Liver (tissue), 9 donors: Measurements from ENCODE around the gene TYSND1. TPM values are rescaled to one million over a fixed set of nuclear protein-coding genes. Genes with fewer than 3 reads are reported as not detected.

Source experiments
- DNase-seq: peaks from one replicate; pipeline ENCODE4 v3.0.0-alpha.2; 2017; ENCODE audit warnings: low spot score
- H3K27ac ChIP-seq, 2 donors: one replicate each; pipeline ENCODE4 v1.7.0; 2013; ENCODE audit warnings: inconsistent platforms in 2 of 2, low read length in 2 of 2, control low read depth in 1 of 2, low read depth in 1 of 2, mild to moderate bottlenecking in 1 of 2
- H3K27me3 ChIP-seq, 4 donors: one replicate each; pipeline versions ENCODE4 v1.6.1 to v1.7.0; 2013; ENCODE audit warnings: low read length in 3 of 4, inconsistent platforms in 1 of 4, mild to moderate bottlenecking in 1 of 4, moderate library complexity in 1 of 4; ENCODE audit not compliant: control insufficient read depth in 4 of 4, insufficient read depth in 4 of 4
- H3K36me3 ChIP-seq, 4 donors: one replicate each; pipeline versions ENCODE4 v1.6.1 to v1.7.0; 2013; ENCODE audit warnings: low read length in 3 of 4, mild to moderate bottlenecking in 3 of 4, low read depth in 1 of 4, moderate library complexity in 1 of 4; ENCODE audit not compliant: control insufficient read depth in 4 of 4, insufficient read depth in 3 of 4
- H3K4me1 ChIP-seq, 4 donors: one replicate each; pipeline versions ENCODE4 v1.6.1 to v1.7.0; 2013; ENCODE audit warnings: low read length in 3 of 4, mild to moderate bottlenecking in 3 of 4, moderate library complexity in 1 of 4; ENCODE audit not compliant: control insufficient read depth in 4 of 4, insufficient read depth in 4 of 4
- H3K4me3 ChIP-seq, 3 donors: one replicate each; pipeline versions ENCODE4 v1.6.1 to v1.7.0; 2013; ENCODE audit warnings: low read length in 3 of 3, control low read depth in 1 of 3, low read depth in 1 of 3, mild to moderate bottlenecking in 1 of 3
- H3K9ac ChIP-seq, 2 donors: one replicate each; pipeline ENCODE4 v1.7.0; 2013; ENCODE audit warnings: low read length in 2 of 2, mild to moderate bottlenecking in 2 of 2, moderate library complexity in 2 of 2, control low read depth in 1 of 2, low read depth in 1 of 2
- H3K9me3 ChIP-seq, 4 donors: one replicate each; pipeline versions ENCODE4 v1.6.1 to v1.7.0; 2013; ENCODE audit warnings: low read length in 3 of 4; ENCODE audit not compliant: control insufficient read depth in 4 of 4
- EGR1 ChIP-seq, 2 donors: IDR thresholded peaks; 2 replicates each; pipeline ENCODE4 v1.6.1; 2016 to 2018; ENCODE audit warnings: antibody characterized with exemption in 2 of 2, low read depth in 2 of 2
- FOXA1 ChIP-seq: IDR thresholded peaks from 2 replicates; pipeline ENCODE4 v1.6.1; 2016; ENCODE audit warnings: antibody characterized with exemption
- FOXA2 ChIP-seq: IDR thresholded peaks from 2 replicates; pipeline ENCODE4 v1.6.1; 2016; ENCODE audit warnings: antibody characterized with exemption
- GABPA ChIP-seq, 2 donors: IDR thresholded peaks in 1 of 2; conservative IDR thresholded peaks in 1 of 2; 2 replicates each; pipeline ENCODE4 v1.6.1; 2016; ENCODE audit warnings: antibody characterized with exemption in 2 of 2, mild to moderate bottlenecking in 1 of 2, moderate library complexity in 1 of 2
- HNF4A ChIP-seq, 2 donors: conservative IDR thresholded peaks; 2 replicates each; pipeline ENCODE4 v1.6.1; 2016; ENCODE audit warnings: antibody characterized with exemption in 2 of 2, mild to moderate bottlenecking in 2 of 2
- HNF4G ChIP-seq: IDR thresholded peaks from 2 replicates; pipeline ENCODE4 v1.6.1; 2016; ENCODE audit warnings: antibody characterized with exemption
- JUND ChIP-seq, 2 donors: IDR thresholded peaks; 2 replicates each; pipeline ENCODE4 v1.6.1; 2016; ENCODE audit warnings: antibody characterized with exemption in 2 of 2
- NR2F2 ChIP-seq: IDR thresholded peaks from 2 replicates; pipeline ENCODE4 v1.6.1; 2016; ENCODE audit warnings: antibody characterized with exemption
- RAD21 ChIP-seq, 2 donors: IDR thresholded peaks; 2 replicates each; pipeline ENCODE4 v1.6.1; 2016; ENCODE audit warnings: antibody characterized with exemption in 2 of 2, mild to moderate bottlenecking in 2 of 2
- RXRA ChIP-seq, 2 donors: IDR thresholded peaks; 2 replicates each; pipeline ENCODE4 v1.6.1; 2017 to 2018; ENCODE audit warnings: antibody characterized with exemption in 2 of 2, mild to moderate bottlenecking in 1 of 2
- SP1 ChIP-seq: IDR thresholded peaks from 2 replicates; pipeline ENCODE4 v1.6.1; 2018; ENCODE audit warnings: antibody characterized with exemption, mild to moderate bottlenecking
- TAF1 ChIP-seq: conservative IDR thresholded peaks from 2 replicates; pipeline ENCODE4 v1.6.1; 2016; ENCODE audit warnings: antibody characterized with exemption, mild to moderate bottlenecking
- YY1 ChIP-seq: IDR thresholded peaks from 2 replicates; pipeline ENCODE4 v1.6.1; 2016; ENCODE audit warnings: antibody characterized with exemption, mild to moderate bottlenecking
- WGBS: extraction: QIAGEN DNeasy Blood & Tissue Kit; methylation state at CpG from one replicate; pipeline ENCODE4 v1.1.7; 2013; 5-methylcytosine and 5-hydroxymethylcytosine counted together
- polyA plus RNA-seq, 2 donors: library from polyadenylated mRNA; stranded (reverse) in 1 of 2; unstranded in 1 of 2; fragments of 200-250 nt in 1 of 2; fragments of >200 nt in 1 of 2; fragmentation: Nextera tagmentation in 1 of 2; extraction: Ambion mirVana in 1 of 2; gene quantifications; one replicate each; pipeline versions ENCODE4 v1.2.1 to v1.2.3, GENCODE V29; 2013 to 2015
- total RNA-seq, 2 donors: library from RNA; depleted of rRNA; stranded (reverse); fragments of >200 nt; gene quantifications; one replicate each; pipeline ENCODE4 v1.2.3, GENCODE V29; 2014
- TF ChIP-seq, protein P1 (sequence below): IDR thresholded peaks from 2 replicates; pipeline ENCODE4 v1.6.1; 2016; ENCODE audit warnings: antibody characterized with exemption
- TF ChIP-seq, protein P2 (sequence below): IDR thresholded peaks from 2 replicates; pipeline ENCODE4 v1.6.1; 2016; ENCODE audit warnings: antibody characterized with exemption
- TF ChIP-seq, protein P3 (sequence below): IDR thresholded peaks from 2 replicates; pipeline ENCODE4 v1.6.1; 2016; ENCODE audit warnings: antibody characterized with exemption, mild to moderate bottlenecking
- TF ChIP-seq, protein P4 (sequence below): IDR thresholded peaks from 2 replicates; pipeline ENCODE4 v1.6.1; 2016; ENCODE audit warnings: antibody characterized with exemption
- TF ChIP-seq, protein P5 (sequence below): fragments of 150-350 bp; IDR thresholded peaks from 2 replicates; pipeline ENCODE4 v1.5.1; 2017; ENCODE audit warnings: improper control_type of control experiment, low read depth, low read length; ENCODE audit not compliant: missing input control
- donor health status: healthy.
- donor health status: healthy.
- donor health status: healthy.
- donor health status: healthy.
- donor health status: healthy.

TYSND1 gene
- total and polyA plus RNA-seq, 4 donors, result 3.9 to 11.3 (median 7.2) TPM

DNA sequence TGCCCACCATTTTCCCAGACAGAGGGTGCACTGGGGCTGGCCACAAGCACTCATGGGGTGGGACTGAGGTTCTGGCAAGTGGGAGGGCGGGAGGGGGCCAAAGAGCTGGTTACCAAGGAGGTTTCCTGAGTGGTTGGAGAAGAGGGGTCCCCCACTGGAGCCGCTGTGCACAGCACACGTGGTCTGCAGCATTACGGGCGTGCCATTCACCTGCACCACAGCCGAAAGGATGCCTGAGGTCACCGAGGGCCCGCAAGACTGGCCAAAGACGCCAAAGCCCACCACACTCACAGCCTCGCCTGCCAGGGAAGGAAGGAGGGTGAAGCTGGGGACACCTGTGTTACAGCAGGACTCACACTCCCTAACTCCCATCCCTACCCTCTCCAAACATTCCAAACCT, 3.9 kb downstream of the TYSND1 start:
- no peak for DNase-seq

DNA sequence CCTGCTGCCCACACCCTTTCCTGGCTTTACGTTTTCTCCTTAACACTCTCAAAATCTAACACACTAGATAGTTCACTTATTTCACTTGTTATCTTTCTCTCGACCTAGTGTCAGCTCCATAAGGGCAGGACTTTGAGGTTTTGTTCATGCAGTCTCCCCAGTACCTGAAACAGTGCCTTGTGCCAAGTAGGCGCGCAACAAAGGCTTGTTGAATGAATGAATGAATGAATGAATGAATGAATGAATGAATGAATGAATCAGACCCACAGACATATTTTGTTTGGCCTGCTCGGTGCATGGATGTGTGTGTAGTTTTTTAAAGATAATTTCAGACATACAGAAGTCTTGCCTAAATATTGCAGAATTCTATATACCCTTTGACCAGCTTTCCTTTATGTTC, 6.2 kb downstream of the TYSND1 start:
- no peak for DNase-seq
- 83% methylated on average over 5 of the region's 5 CpGs for WGBS
- no peak overlapping the region for H3K4me3 ChIP-seq
- TF ChIP-seq TAF1, result no peak
- TF ChIP-seq RAD21 (IDR thresholded peaks at IDR 0.05), result no peak
- TF ChIP-seq JUND (IDR thresholded peaks at IDR 0.05), result no peak
- no peak for TF ChIP-seq NR2F2
- TF ChIP-seq, protein P1, sequence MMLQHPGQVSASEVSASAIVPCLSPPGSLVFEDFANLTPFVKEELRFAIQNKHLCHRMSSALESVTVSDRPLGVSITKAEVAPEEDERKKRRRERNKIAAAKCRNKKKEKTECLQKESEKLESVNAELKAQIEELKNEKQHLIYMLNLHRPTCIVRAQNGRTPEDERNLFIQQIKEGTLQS, result no peak
- no peak for TF ChIP-seq FOXA2
- TF ChIP-seq EGR1 (IDR thresholded peaks at IDR 0.05; ENCODE audit: low read depth in 2 of 2), result no peak
- TF ChIP-seq GABPA (IDR thresholded peaks at IDR 0.05 in 1 of 2, conservative IDR thresholded peaks at IDR 0.05 in 1 of 2), result no peak
- no peak for TF ChIP-seq HNF4G
- TF ChIP-seq, protein P2, sequence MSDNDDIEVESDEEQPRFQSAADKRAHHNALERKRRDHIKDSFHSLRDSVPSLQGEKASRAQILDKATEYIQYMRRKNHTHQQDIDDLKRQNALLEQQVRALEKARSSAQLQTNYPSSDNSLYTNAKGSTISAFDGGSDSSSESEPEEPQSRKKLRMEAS, result no peak
- no peak for TF ChIP-seq RXRA (IDR thresholded peaks at IDR 0.05)
- TF ChIP-seq SP1, result no peak
- TF ChIP-seq, protein P3, sequence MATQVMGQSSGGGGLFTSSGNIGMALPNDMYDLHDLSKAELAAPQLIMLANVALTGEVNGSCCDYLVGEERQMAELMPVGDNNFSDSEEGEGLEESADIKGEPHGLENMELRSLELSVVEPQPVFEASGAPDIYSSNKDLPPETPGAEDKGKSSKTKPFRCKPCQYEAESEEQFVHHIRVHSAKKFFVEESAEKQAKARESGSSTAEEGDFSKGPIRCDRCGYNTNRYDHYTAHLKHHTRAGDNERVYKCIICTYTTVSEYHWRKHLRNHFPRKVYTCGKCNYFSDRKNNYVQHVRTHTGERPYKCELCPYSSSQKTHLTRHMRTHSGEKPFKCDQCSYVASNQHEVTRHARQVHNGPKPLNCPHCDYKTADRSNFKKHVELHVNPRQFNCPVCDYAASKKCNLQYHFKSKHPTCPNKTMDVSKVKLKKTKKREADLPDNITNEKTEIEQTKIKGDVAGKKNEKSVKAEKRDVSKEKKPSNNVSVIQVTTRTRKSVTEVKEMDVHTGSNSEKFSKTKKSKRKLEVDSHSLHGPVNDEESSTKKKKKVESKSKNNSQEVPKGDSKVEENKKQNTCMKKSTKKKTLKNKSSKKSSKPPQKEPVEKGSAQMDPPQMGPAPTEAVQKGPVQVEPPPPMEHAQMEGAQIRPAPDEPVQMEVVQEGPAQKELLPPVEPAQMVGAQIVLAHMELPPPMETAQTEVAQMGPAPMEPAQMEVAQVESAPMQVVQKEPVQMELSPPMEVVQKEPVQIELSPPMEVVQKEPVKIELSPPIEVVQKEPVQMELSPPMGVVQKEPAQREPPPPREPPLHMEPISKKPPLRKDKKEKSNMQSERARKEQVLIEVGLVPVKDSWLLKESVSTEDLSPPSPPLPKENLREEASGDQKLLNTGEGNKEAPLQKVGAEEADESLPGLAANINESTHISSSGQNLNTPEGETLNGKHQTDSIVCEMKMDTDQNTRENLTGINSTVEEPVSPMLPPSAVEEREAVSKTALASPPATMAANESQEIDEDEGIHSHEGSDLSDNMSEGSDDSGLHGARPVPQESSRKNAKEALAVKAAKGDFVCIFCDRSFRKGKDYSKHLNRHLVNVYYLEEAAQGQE, result no peak
- TF ChIP-seq, protein P4, sequence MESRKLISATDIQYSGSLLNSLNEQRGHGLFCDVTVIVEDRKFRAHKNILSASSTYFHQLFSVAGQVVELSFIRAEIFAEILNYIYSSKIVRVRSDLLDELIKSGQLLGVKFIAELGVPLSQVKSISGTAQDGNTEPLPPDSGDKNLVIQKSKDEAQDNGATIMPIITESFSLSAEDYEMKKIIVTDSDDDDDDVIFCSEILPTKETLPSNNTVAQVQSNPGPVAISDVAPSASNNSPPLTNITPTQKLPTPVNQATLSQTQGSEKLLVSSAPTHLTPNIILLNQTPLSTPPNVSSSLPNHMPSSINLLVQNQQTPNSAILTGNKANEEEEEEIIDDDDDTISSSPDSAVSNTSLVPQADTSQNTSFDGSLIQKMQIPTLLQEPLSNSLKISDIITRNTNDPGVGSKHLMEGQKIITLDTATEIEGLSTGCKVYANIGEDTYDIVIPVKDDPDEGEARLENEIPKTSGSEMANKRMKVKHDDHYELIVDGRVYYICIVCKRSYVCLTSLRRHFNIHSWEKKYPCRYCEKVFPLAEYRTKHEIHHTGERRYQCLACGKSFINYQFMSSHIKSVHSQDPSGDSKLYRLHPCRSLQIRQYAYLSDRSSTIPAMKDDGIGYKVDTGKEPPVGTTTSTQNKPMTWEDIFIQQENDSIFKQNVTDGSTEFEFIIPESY, result no peak
- TF ChIP-seq FOXA1, result no peak
- no peak for TF ChIP-seq YY1
- TF ChIP-seq, protein P5, sequence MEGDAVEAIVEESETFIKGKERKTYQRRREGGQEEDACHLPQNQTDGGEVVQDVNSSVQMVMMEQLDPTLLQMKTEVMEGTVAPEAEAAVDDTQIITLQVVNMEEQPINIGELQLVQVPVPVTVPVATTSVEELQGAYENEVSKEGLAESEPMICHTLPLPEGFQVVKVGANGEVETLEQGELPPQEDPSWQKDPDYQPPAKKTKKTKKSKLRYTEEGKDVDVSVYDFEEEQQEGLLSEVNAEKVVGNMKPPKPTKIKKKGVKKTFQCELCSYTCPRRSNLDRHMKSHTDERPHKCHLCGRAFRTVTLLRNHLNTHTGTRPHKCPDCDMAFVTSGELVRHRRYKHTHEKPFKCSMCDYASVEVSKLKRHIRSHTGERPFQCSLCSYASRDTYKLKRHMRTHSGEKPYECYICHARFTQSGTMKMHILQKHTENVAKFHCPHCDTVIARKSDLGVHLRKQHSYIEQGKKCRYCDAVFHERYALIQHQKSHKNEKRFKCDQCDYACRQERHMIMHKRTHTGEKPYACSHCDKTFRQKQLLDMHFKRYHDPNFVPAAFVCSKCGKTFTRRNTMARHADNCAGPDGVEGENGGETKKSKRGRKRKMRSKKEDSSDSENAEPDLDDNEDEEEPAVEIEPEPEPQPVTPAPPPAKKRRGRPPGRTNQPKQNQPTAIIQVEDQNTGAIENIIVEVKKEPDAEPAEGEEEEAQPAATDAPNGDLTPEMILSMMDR, result no peak
- TF ChIP-seq HNF4A (conservative IDR thresholded peaks at IDR 0.05), result no peak
- H3K9ac ChIP-seq, result no peak overlapping the region
- no peak overlapping the region for H3K27ac ChIP-seq
- peaks cover 0 to 6% (median 2%) of the 10 kb centered on the region in 4 donors for H3K36me3 ChIP-seq
- no peaks in the 10 kb centered on the region for H3K9me3 ChIP-seq
- H3K27me3 ChIP-seq, result no peaks in the 10 kb centered on the region
- peaks cover 3 to 7% (median 6%) of the 10 kb centered on the region in 4 donors for H3K4me1 ChIP-seq

More for the DNA sequence above, 3.9 kb downstream of the TYSND1 start:
- Histone ChIP-seq H3K4me3 (no peak overlapping the region), H3K27ac (no peak overlapping the region), H3K9ac (no peak overlapping the region), H3K9me3 (no peaks in the 10 kb centered on the region), H3K36me3 (peaks cover 0 to 6% (median 2%) of the 10 kb centered on the region in 4 donors), H3K27me3 (no peaks in the 10 kb centered on the region), H3K4me1 (peaks cover 4 to 25% (median 14%) of the 10 kb centered on the region in 4 donors)
- TF ChIP-seq, protein P4, result no peak
- TF ChIP-seq FOXA1 (no peak), JUND (IDR thresholded peaks at IDR 0.05) (no peak)
- WGBS, result 95% methylated on average over 10 of the region's 10 CpGs
